Measurements from ENCODE around the gene PPP2R2C.

Gene PPP2R2C

GRCh38 chr4:6448476-6449170 is 23.8 kb downstream of the PPP2R2C start:
- no peak for DNase-seq (ENCODE audit: low spot score)

- DNase-seq (ENCODE audit: low spot score): no peak
Measured at GRCh38 chr4:6447672-6448171, 24.7 kb downstream of the PPP2R2C start.

- no peak for DNase-seq (ENCODE audit: low spot score)
Measured at GRCh38 chr4:6446538-6447451, 25.6 kb downstream of the PPP2R2C start.

- DNase-seq (ENCODE audit: low spot score): no peak
Measured at GRCh38 chr4:6446130-6446482, 26.3 kb downstream of the PPP2R2C start.

- no peak for DNase-seq (ENCODE audit: low spot score)
Measured at GRCh38 chr4:6445403-6446129, 26.8 kb downstream of the PPP2R2C start.

GRCh38 chr4:6444582-6444981 is 27.8 kb downstream of the PPP2R2C start:
- DNase-seq (ENCODE audit: low spot score): no peak

GRCh38 chr4:6443035-6444023 is 29.1 kb downstream of the PPP2R2C start:
- DNase-seq (ENCODE audit: low spot score): peak; percentile 2

- DNase-seq (ENCODE audit: low spot score): no peak
Measured at GRCh38 chr4:6442555-6442954, 29.9 kb downstream of the PPP2R2C start.

GRCh38 chr4:6441758-6442157 is 30.7 kb downstream of the PPP2R2C start:
- DNase-seq (ENCODE audit: low spot score): no peak

GRCh38 chr4:6441202-6441582 is 31.2 kb downstream of the PPP2R2C start:
- no peak for DNase-seq (ENCODE audit: low spot score)

GRCh38 chr4:6440506-6441201 is 31.8 kb downstream of the PPP2R2C start:
- no peak for DNase-seq (ENCODE audit: low spot score)

GRCh38 chr4:6439120-6439762 is 33.2 kb downstream of the PPP2R2C start:
- no peak for DNase-seq (ENCODE audit: low spot score)

- no peak for DNase-seq (ENCODE audit: low spot score)
Measured at GRCh38 chr4:6437826-6438238, 34.6 kb downstream of the PPP2R2C start.

- no peak for DNase-seq (ENCODE audit: low spot score)
Measured at GRCh38 chr4:6435010-6435409, 37.4 kb downstream of the PPP2R2C start.

- DNase-seq (ENCODE audit: low spot score): no peak
Measured at GRCh38 chr4:6430927-6431326, 41.5 kb downstream of the PPP2R2C start.

GRCh38 chr4:6427439-6428090 is 44.8 kb downstream of the PPP2R2C start:
- no peak for DNase-seq (ENCODE audit: low spot score)

- DNase-seq (ENCODE audit: low spot score): no peak
Measured at GRCh38 chr4:6426571-6427438, 45.6 kb downstream of the PPP2R2C start.

GRCh38 chr4:6425911-6426310 is 46.5 kb downstream of the PPP2R2C start:
- no peak for DNase-seq (ENCODE audit: low spot score)

GRCh38 chr4:6425336-6425735 is 47.1 kb downstream of the PPP2R2C start:
- no peak for DNase-seq (ENCODE audit: low spot score)

All from activated CD4-positive, alpha-beta T cell treated with anti-CD3 and anti-CD28 coated beads, Interleukin-2, Interleukin-4, amounts not matched to agents 100 ng/mL and 50 ng/mL, durations not matched to agents 16 hours and 8 hours (primary cell).